ENCODE measurements around the gene GORAB. TPM values are rescaled to one million over a fixed set of nuclear protein-coding genes. Genes with fewer than 3 reads are reported as not detected.

The GORAB gene
- total and polyA plus RNA-seq, 2 of the 13 experiments (the other 11 are each of a cell fraction or from before 2014, with no cell fraction given), result 6.6 to 9.2 TPM

- no peak for ATAC-seq
- intact Hi-C loops (cut with micrococcal nuclease; ENCODE audit: unreplicated experiment), result no loop called here
- no peak for DNase-seq (ENCODE audit: low spot score)
- Histone ChIP-seq H2AFZ (ENCODE audit: low read length) (no peak overlapping the region), H3K27me3 (ENCODE audit: control insufficient read depth in 1 of 2, insufficient read depth in 2 of 2, low read length in 2 of 2) (no peaks in the 10 kb centered on the region; a peak in 1 of 5 replicates), H3K4me3 (replicated peaks in 1 of 3; ENCODE audit: insufficient read depth in 1 of 3, low read depth in 2 of 3, low read length in 3 of 3) (no peak overlapping the region), H3K27ac (ENCODE audit: extremely low read length, insufficient read depth, low read length) (no peak overlapping the region), H3K4me1 (ENCODE audit: insufficient read depth, low read length) (peaks cover 45% of the 10 kb centered on the region), H3K9ac (ENCODE audit: insufficient read depth, low read depth, low read length) (no peak overlapping the region), H3K79me2 (ENCODE audit: insufficient read depth, low read length) (peaks cover 15% of the 10 kb centered on the region), H3K4me2 (ENCODE audit: low read depth, low read length) (no peak overlapping the region), H3K9me3 (ENCODE audit: low read length) (no peaks in the 10 kb centered on the region), H3K36me3 (replicated peaks in 1 of 2; ENCODE audit: control insufficient read depth in 1 of 2, insufficient read depth in 2 of 2, low read length in 2 of 2) (peaks cover 5 to 33% of the 10 kb centered on the region in 2 experiments), H4K20me1 (ENCODE audit: insufficient read depth, low read length) (no peaks in the 10 kb centered on the region)
- ChIA-PET CTCF (ENCODE audit: low intra/inter-chr PET ratio, low total read pairs) (no interaction called here), POLR2A (no interaction called here)
- FAIRE-seq, result no peak
- no TSS peak for BruUV-seq (replicated peaks)
- in situ Hi-C loops (cut with HindIII; ENCODE audit: extremely low pct_ligation_motif_present, low pct_unique_long_range_greater_than_20kb), result no loop called here
- TF ChIP-seq ZNF230 (CRISPR knock-in tag; IDR thresholded peaks at IDR 0.05) (no peak), HNRNPUL1 (IDR thresholded peaks at IDR 0.05; ENCODE audit: low read depth, low read length) (no peak), ZNF142 (CRISPR knock-in tag; IDR thresholded peaks at IDR 0.05) (no peak), REXO4 (CRISPR knock-in tag; IDR thresholded peaks at IDR 0.05; ENCODE audit: borderline replicate concordance) (no peak), TRAFD1 (CRISPR knock-in tag; IDR thresholded peaks at IDR 0.05; ENCODE audit: borderline replicate concordance) (no peak), MEF2D (CRISPR knock-in tag; IDR thresholded peaks at IDR 0.05) (no peak), HNRNPLL (IDR thresholded peaks at IDR 0.05; ENCODE audit: low read depth, low read length, poor library complexity, severe bottlenecking) (no peak)
Measured at GRCh38 chr1:170538687-170539086, 6.7 kb downstream of the GORAB start.

Measured in HepG2 (cell line).